Stimulated activated CD4-positive, alpha-beta T cell treated with anti-CD3 and anti-CD28 coated beads, Interleukin-15, amount 100 ng/mL, for 48 hours (primary cell): ENCODE results near the gene ATXN1.

ENCODE experiments used
- DNase-seq, 2 donors: peaks; one replicate each; pipeline ENCODE4 v3.0.0-alpha.2; 2020; ENCODE audit warnings: low read depth in 2 of 2

ATXN1 gene

DNA sequence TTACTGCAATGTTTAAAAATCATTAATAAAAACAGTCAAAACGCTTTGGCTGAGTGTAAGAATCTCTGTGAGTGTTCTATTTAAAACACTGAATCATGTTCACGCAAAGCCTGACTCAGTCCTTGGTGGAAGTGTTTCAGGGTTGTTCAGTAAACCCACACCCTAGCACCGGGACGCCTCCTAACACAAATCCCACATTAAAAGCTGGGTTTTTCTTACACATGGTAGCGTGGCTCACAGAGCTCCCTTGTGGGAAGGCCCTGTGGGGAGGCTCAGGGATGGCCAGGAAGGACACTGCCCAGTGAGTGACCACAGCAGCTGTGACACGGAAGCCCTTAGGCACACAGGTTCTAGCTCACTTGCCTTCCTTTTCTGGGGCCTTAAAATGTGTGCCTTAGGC, 442.7 kb downstream of the ATXN1 start:
- no peak for DNase-seq

DNA sequence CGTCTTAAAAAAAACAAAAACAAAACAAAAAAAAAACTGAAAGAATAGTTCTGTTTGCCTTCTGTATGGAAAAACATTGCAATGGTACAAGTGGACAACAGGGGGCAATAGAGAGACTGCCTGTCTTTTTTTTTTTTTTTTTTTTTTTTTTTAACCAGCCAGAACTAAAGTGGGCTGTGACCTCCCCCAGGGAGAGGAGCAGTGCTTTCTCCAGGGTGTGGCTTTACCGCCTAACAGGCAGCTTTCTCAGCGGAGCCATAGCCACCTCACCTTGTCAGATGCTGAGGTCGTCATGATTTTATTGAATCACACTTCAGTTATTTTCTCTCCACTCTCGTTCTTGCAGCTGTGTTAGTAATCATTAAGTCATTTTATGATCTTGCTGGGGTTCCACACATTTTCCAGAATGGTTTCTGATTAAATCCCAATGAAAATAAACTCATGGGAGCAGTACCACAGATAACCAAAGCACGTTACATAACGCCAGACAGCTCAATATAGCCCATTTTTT, 444.5 kb downstream of the ATXN1 start:
- DNase-seq = no peak

DNA sequence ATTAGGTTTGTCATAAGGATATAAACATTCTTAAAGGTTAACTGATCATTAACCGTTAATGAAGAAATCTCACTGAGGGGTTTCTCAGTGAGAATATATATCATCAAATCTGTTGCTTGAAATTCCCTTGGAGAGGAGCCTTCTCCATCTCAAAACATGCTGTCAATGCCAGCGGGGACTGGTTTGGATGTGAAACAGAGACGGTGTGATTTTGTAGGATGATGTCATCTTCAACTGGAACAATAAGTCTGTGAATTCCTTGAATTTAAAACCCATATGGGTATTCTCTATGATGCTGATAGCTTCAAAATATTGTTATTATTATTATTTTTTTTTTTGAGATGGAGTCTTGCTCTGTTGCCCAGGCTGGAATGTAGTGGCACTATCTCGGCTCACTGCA, 447.0 kb downstream of the ATXN1 start:
- no peak for DNase-seq

DNA sequence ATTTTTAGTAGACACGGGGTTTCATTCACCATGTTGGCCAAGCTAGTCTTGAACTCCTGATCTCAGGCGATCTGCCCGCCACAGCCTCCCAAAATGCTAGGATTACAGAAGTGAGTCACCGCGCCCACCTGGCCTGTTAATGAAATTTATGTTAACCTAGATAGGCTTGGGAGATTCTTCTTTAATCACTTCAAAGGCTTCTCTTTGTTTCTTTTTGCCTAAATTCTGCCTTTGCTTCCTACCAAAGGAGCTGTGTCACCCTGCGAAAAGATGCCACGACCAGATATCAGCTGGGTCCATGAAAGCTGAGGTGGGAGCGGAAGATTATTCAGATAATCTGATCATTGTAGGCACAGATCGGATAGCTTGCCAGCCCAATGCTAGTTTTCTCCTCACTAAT, 447.5 kb downstream of the ATXN1 start:
- no peak for DNase-seq

DNA sequence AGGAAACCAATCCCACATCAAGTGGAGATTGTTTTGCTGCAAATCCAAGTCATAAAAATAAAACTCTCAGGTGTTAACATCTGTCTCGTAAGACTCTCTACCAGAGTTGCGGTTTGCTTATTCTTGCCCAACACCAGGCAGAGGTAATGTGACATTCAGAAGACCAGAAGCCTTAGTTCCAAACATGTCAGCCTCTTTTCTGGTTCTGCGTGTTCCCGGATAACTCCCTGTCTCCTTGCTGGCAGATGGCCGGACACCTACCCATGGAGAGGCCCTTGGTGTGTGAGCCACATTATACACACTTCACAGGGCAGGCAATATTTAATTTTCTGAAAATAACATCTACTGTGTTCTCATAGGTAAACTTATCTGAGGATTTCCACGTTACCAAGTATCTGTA, 449.5 kb downstream of the ATXN1 start:
- no peak for DNase-seq

DNA sequence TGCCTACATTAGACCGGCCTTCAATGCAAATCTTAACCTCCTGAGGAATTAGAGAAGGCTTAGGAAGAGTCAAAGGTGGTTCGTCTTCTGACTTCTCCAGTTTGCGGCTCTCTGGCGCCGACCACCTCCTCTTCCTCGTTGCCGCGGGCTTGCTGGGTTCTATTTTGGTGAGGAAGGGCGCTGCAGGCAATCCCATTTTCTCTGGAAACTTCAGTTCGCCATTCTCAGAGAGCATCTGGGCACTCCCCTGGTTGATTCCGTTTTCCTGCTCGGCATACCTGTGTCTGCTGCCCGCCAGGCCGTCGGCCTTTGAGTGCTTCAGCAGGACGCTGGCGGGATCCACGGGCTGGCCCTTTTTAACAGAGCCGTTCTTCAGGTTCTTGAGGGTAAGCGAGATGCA, 454.9 kb downstream of the ATXN1 start:
- no peak for DNase-seq

DNA sequence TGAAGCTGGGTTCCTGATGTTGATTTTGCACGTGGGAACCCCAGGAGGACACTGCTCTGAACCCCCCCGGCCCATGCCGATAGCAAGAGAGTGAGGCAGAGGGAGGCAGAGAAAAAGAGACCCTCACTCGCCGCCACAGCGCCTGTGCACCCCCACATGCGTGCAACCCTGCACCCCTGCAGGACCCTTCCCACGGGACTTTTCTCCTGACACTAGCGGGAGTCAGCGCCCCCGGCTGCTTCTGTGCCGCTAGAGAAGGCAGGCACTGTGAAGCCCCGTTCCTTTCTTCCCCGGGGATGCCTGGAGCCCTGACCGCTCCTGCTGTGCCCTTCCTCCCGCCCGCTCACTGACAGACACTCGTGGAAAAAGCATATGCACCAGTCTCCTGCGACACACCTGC, 455.5 kb downstream of the ATXN1 start:
- no peak for DNase-seq

DNA sequence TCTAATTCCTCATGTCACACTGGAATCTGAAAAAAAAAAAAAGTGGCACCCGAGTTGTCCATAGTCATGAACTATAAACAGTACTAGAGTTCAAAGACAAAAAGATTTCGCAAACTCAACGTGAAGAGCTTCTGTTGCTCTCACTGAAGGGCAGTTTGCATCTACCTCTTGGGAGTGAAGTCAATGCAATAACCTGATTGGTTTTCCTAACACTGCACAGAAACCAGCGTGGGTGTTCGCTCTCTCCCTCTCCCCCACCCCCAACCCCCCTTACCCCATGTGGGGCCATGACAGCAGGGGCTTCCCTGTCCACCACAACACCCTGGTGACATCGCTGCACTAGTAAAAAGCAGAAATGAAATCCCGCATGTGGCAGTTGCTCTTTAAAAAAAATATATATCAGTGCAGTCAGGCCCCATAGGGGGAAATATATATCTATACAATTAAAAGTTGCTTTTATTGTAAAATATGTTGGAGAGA, 456.0 kb downstream of the ATXN1 start:
- no peak for DNase-seq

DNA sequence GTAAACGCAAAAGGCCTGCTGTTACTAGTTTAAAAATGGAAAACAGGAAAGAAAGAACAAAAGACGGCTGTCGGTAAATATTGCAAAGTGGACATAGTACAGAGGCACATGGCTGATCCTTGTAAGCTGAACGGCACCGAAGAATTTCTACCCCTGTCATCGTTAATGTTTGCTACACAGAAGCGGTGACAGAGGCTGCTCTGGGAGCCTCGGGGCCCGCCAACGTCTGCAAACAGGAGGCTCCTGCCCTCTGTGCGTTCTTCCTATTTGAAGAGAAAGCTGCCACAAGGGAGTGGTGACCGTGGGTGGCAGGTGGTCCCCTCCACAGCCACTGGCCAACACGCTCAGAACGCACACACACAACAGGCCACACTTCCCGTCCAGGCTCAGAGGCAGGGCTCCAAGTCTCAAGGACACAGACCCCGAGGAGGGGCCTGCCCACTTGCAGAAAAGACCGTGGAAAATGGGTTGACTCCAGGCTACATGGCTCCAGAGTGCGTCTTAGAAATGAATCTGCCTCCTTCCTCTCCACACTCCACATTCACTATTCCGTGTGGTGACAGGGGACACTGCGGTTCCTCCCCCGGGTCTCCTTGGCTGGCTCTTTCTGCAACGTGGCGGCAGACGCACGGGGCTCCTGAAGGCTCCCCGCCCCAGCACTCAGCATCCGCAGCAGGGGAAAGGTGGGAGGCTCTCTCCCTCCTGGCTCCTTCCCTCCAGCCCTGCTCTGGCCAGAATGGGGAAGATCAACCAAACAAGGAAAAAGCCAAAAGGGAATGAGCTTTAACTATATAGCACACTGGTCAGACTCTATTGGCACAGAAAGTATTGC, 458.3 kb downstream of the ATXN1 start:
- no peak for DNase-seq

DNA sequence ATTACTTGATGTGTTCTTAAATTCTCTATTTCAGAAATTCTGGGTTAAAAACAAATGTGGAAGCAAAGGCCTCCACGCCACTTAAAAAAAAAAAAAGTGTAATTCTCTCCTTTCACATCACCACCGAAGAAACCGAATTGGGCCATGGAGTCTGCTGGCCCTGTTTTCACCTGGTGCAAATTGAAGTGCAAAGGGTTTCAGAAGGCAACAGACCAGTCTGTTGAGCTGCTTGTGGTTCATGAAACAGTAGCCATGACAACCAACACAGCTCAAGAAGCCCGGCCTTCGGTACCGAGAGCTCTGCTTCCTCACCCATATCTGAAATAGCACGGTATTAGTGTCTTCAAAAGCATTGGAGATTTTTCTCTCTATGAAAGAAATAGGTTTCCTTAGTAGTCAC, 459.7 kb downstream of the ATXN1 start:
- DNase-seq = no peak

DNA sequence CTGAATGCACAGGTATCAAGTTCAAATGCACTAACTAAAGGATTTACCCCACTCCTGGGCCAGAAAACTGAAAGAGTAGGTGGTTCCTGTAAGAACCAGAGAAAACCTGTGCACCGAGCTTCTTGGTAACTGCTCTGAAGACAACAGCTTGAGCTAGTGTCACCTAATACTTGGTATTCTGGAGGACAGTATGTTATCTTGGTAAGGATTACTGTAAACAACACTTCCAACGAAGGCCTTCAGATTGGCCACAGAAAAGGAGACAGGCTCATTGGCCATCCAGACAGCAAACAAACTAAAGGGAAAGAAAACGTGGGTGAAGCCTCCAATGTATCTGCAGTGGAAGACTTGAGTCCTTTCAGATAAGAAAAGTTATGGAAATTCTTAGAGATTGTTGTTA, 461.4 kb downstream of the ATXN1 start:
- no peak for DNase-seq

DNA sequence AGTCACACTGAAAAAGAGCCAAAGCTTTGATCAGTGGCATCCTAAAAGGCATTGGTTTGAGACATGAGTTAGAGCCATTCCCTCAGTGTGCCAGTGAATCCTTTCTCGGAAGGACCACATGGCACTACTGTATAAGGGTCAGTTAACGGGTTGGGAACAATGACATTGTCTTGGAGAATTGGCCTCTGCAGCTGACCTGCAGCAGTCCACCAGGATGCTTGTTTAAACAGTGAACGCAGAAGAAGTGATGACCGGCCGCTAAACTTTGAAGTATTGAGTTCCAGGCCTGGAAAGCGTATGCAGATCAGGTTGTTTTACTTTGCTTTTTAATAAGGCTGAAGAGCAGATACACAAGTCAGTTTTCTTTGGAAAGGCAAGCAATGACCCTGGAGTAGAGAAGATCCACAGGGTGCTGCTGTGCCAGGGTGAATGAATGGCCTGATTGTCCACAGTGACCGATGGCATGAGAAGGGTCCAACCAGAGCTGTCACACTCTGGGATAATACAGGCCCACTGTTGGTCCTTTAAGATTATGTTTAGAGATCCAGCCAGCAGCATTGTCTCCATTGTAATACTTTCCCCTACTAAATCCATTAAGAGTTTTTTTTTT, 465.1 kb downstream of the ATXN1 start:
- DNase-seq = no peak

DNA sequence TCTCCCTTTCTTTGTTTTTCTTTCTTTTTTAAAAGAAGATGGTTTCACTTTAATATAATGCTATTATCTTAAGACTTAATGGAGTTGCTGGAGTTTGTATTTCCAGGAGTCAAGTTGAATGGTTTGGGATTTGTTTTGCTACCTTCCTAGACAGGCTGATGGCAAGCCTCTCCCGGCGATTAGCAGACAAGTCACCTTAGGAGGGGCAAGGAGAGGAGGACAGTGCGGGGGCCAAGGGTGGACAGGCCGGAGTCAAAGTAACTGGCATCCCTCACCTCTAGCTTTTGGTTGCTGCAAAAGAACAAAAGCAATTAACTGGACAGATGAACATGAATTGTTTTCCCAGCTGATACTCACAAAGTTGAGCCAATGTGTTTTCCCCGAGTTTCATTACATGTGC, 465.8 kb downstream of the ATXN1 start:
- DNase-seq = no peak

DNA sequence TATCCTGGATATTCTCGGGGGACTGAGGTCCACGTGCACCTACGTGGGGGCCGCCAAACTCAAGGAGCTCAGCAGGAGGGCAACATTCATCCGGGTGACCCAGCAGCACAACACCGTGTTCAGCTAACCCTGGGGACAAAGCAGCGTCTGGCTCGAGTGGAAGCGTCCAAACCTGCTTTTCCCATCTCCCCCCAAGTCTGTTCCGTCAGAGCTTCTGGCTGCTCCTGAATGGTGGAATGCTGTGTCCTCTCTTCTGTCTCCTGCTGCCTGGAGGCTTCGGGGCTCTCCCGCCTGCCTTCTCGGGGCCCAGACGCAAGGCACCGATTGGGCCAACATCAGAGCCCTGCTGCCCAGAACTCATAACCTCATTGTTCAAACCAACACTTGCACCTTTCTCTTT, 466.2 kb downstream of the ATXN1 start:
- no peak for DNase-seq

DNA sequence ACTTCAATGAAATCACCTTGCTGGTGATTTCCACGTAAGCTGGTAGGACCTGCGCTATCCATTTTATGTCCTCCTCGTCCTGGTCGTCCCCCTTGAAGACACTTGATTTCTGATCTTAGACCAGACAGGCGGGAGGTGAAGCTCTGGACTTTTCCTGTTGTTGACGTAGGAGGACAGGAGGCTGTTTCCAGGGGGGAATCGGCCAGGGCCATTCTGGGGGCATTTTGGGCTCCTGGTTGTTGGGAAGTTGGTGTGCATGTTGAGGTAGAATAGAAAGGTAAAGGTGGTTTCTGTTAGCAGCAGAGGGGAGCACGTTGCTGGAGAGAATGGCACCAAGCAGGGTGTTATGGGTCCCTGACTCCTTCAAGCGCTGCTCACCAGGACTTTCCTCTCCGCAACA, 466.9 kb downstream of the ATXN1 start:
- DNase-seq = no peak

DNA sequence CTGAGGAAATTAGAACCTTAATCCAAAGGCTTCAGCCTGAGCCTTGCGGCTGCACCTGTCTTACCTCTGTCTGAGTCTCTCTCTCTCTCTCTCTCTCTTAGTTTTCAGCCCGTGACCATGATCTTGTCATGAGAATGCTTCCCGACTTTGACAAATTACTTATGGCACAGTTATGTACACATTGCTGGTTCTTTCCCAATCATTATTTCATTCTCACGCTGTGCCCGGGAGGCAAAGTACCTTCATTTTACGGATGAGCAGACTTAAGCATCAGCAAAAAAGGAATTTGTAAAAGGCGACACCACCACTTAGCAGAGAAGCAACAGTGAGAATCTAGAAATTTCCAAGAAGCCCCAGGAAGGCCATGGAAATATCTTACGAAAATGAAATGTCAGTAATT, 468.3 kb downstream of the ATXN1 start:
- DNase-seq = no peak

DNA sequence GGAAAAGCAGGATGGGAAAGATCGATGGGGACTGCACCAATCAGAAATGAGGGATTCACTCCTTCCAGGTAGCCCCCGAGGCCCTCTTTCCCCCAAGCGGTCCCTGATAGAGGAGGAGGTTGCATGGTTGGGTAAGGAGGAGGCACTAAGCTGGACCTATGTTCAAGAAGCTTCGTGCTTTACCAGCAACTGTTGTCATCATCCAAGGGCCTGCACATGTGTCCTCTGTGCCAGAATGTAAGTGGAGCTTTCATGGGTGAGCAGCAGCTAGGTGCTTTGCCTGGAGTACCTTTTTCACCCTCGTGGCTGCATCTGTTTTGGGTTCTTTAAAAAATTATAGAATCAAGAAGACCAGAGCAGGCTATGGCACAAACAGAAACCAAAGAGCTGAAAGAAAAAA, 468.8 kb downstream of the ATXN1 start:
- DNase-seq = no peak

DNA sequence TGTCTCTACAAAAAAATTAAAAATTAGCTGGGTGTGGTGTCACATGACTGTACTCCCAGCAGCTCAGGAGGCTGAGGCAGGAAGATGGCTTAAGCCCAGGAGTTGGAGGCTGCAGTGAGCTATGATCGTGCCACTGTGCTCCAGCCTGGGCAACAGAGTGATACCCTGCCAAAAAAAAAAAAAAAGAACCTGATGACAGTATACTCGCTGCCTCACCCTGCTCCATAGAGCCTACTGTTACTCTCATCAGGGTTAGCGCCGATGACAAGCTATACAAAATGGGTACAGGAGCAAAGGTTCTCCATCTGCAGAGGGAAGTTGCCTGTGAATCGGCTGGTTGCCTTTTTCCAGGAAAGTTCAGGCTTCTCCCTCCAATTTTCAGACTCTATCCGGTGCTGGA, 469.5 kb downstream of the ATXN1 start:
- no peak for DNase-seq

DNA sequence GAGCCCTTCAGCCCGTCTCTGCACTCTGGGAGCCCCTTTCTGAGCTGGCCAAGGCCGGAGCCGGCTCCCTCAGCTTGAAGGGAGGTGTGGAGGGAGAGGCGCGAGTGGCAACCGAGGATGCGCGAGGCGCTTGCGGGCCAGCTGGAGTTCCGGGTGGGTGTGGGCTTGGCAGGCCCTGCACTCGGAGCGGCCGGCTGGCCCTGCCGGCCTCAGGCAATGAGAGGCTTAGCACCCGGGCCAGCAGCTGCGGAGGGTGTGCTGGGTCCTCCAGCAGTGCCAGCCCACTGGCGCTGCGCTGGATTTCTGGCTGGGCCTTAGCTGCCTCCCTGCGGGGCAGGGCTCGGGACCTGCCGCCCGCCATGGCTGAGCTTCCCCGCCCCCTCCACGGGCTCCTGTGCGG, 473.1 kb downstream of the ATXN1 start:
- DNase-seq = no peak

DNA sequence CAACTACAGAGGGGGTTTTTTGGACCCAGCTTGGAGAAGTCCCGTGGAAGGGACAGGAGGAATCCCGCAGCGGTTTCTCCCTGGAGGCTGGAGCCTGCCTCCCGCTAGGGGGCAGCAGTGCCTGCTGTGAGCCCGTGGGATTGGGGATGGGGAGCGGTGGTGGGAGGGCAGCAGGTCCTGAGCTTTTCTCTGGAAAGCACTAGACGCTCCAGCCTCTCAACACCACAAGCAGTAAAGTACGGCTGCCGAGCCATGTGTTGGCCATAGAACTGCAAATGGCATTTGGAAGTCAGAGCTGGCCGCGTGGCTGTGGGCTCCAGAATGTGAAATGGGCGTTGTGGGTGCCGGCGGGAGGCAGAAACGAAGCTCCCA, 475.1 kb downstream of the ATXN1 start:
- DNase-seq = peak in 1 of 2 donors; percentile 9

DNA sequence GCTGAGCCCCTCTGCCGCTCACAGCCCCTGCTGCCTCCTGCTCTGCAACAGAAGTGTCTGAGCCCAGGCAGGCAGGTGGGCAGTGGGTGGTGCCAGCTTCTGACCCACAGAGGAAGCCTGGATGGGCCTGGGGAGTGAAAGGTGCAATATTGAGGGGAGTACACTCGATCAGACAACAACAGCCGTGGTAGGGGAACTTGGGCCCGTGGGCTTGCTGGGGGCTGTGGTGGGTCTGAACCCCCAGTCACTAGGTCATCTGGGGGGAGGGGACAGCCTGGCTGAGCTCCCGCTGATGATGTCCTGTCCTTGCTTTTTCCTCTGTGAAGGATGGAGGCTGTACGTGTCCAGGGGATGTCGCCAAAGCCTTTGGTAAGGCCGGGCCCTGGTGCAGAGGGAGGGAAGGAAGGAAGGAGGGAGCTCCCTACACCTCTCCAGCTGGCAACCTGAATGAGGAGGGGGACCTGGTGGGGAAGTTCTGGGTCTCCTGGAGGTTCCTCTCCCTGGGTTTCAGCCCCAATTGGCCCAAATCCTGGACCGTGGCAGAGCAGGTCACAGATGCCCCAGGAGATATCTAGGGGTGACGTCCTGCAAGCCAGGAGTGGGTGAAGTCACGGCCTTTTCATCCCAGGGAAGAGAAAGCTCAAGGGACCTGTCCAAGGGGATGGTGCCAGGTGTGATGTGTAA, 475.7 kb downstream of the ATXN1 start:
- no peak for DNase-seq

DNA sequence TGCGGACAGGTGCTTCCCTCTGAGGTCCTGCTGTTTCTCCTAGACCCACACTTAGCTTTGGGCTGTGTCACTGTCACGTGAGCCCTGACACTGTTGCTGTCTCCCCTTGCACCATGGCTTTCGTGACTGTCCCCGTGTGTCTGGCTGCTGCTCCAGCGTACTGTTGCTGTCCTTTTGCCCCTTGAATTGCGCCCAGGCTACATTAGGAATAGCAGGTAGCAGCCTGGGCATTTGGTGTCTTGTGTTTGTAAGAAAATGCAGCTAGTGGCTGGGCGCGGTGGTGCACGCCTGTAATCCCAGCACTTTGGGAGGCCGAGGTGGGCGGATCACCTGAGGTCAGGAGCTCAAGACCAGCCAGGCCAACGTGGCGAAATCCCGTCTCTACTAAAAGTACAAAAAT, 476.8 kb downstream of the ATXN1 start:
- no peak for DNase-seq

DNA sequence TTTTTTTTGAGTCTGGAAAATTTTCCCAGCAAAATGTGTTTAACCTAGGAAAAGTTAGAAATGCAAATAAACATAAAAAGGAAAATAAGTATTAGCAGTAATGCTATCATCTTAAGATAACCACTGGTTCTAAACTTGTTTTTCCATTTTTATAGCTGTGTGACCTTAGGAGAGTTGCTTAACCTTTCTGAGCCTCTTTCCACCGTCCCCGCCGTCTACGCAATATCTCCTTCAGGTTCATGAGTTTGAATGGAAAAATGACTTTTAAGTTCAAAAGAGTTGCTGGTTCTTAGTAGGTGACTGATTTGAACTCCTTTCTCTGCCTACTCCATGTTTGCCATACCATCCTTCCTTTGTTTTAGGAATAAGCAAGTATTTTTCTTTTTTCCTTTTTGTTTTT, 478.9 kb downstream of the ATXN1 start:
- no peak for DNase-seq
